Hematopoietic multipotent progenitor cell treated with erythropoietin and hydrocortisone succinate and interleukin-3 and kit ligand, for 4 days (in vitro differentiated cells): ENCODE measurements around the gene RGS6.

Source experiments
- DNase-seq: peaks from one replicate; pipeline ENCODE4 v3.0.0-alpha.2; 2015

RGS6 gene

GRCh38 chr14:72254937-72255472 is 322.8 kb downstream of the RGS6 start:
- no peak for DNase-seq

- DNase-seq: no peak
Observed at GRCh38 chr14:72256055-72256454, 323.8 kb downstream of the RGS6 start.

- no peak for DNase-seq
Observed at GRCh38 chr14:72261068-72261467, 328.8 kb downstream of the RGS6 start.

GRCh38 chr14:72262771-72263170 is 330.5 kb downstream of the RGS6 start:
- DNase-seq: no peak

GRCh38 chr14:72264716-72265115 is 332.5 kb downstream of the RGS6 start:
- no peak for DNase-seq

- DNase-seq: no peak
Observed at GRCh38 chr14:72270147-72270727, 338.0 kb downstream of the RGS6 start.

GRCh38 chr14:72270749-72271148 is 338.5 kb downstream of the RGS6 start:
- no peak for DNase-seq

GRCh38 chr14:72275242-72275641 is 343.0 kb downstream of the RGS6 start:
- no peak for DNase-seq

- DNase-seq: no peak
Observed at GRCh38 chr14:72278316-72278715, 346.1 kb downstream of the RGS6 start.

GRCh38 chr14:72284176-72284575 is 351.9 kb downstream of the RGS6 start:
- no peak for DNase-seq

- DNase-seq: no peak
Observed at GRCh38 chr14:72290241-72290640, 358.0 kb downstream of the RGS6 start.

- DNase-seq: peak; percentile 68
Observed at GRCh38 chr14:72291908-72292688, 359.9 kb downstream of the RGS6 start.

GRCh38 chr14:72292689-72293024 is 360.4 kb downstream of the RGS6 start:
- DNase-seq: no peak

GRCh38 chr14:72301352-72301751 is 369.1 kb downstream of the RGS6 start:
- DNase-seq: no peak

GRCh38 chr14:72303930-72304329 is 371.7 kb downstream of the RGS6 start:
- DNase-seq: no peak

- DNase-seq: no peak
Observed at GRCh38 chr14:72305561-72305960, 373.3 kb downstream of the RGS6 start.

- no peak for DNase-seq
Observed at GRCh38 chr14:72308967-72309485, 376.8 kb downstream of the RGS6 start.

GRCh38 chr14:72311116-72311515 is 378.9 kb downstream of the RGS6 start:
- no peak for DNase-seq

GRCh38 chr14:72311516-72311915 is 379.3 kb downstream of the RGS6 start:
- DNase-seq: no peak

GRCh38 chr14:72314808-72315435 is 382.7 kb downstream of the RGS6 start:
- DNase-seq: no peak

- DNase-seq: peak; percentile 12
Observed at GRCh38 chr14:72315714-72316113, 383.5 kb downstream of the RGS6 start.

- DNase-seq: peak; percentile 16
Observed at GRCh38 chr14:72318648-72319047, 386.4 kb downstream of the RGS6 start.

- DNase-seq: peak; percentile 66
Observed at GRCh38 chr14:72332046-72332445, 399.8 kb downstream of the RGS6 start.

- DNase-seq: peak; percentile 3
Observed at GRCh38 chr14:72332871-72333270, 400.6 kb downstream of the RGS6 start.
